IMR-90 (cell line): ENCODE measurements around the gene TMEM121B. TPM values are rescaled to one million over a fixed set of nuclear protein-coding genes. Genes with fewer than 3 reads are reported as not detected.

Experiments used
- ATAC-seq: fragments of 200-7000 bp; cut with Tn5 transposase; 2 replicates; pipeline ENCODE4 v1.9.1; 2020; ENCODE audit warnings: low read depth, mild to moderate bottlenecking, moderate library complexity
- BruUV-seq: library from RNA; stranded (reverse); fragments of 400-500 nt; replicated peaks from 2 replicates; lab custom pipeline; 2021; lab: Mats Ljungman, UMichigan
- CTCF ChIA-PET: fragments of 300-600 bp; formaldehyde crosslinking; extraction: SDS; loops from one replicate; lab custom pipeline; 2021; ENCODE audit warnings: antibody characterized with exemption; lab: Yijun Ruan, JAX
- POLR2A ChIA-PET: fragments of 300-600 bp; sonication (Branson Sonifier 250); formaldehyde crosslinking; loops from one replicate; lab custom pipeline; 2022; ENCODE audit warnings: antibody characterized with exemption; ENCODE audit not compliant: unreplicated experiment; lab: Charles Lee
- DNase-seq: peaks from one replicate; pipeline ENCODE4 v3.0.0; 2013
- H2AFZ ChIP-seq: replicated peaks from 2 replicates; pipeline ENCODE3; 2013; ENCODE audit warnings: low read length, mild to moderate bottlenecking; ENCODE audit not compliant: poor library complexity
- H2AK5ac ChIP-seq: 2 replicates; pipeline ENCODE4 v1.6.1; 2013; ENCODE audit warnings: low read depth, low read length, inconsistent platforms
- H2AK9ac ChIP-seq: replicated peaks from 2 replicates; pipeline ENCODE3; 2013; ENCODE audit warnings: mild to moderate bottlenecking, low read depth, low read length, moderate library complexity; ENCODE audit not compliant: poor library complexity
- H2BK120ac ChIP-seq: 2 replicates; pipeline ENCODE4 v1.6.1; 2013; ENCODE audit warnings: low read depth, low read length, inconsistent platforms
- H2BK15ac ChIP-seq: 3 replicates; pipeline ENCODE4 v1.6.1; 2013; ENCODE audit warnings: low read depth, low read length, inconsistent platforms
- H2BK20ac ChIP-seq: 2 replicates; pipeline ENCODE4 v1.6.1; 2013; ENCODE audit warnings: low read depth, mild to moderate bottlenecking, inconsistent platforms, low read length, moderate library complexity
- H2BK5ac ChIP-seq: 2 replicates; pipeline ENCODE4 v1.6.1; 2013; ENCODE audit warnings: mild to moderate bottlenecking, low read depth, low read length, inconsistent platforms; ENCODE audit not compliant: poor library complexity, severe bottlenecking
- H3K14ac ChIP-seq: replicated peaks from 2 replicates; pipeline ENCODE4 v1.6.1; 2013; ENCODE audit warnings: low read depth, low read length, inconsistent platforms
- H3K18ac ChIP-seq: 2 replicates; pipeline ENCODE4 v1.6.1; 2013; ENCODE audit warnings: low read depth, low read length, control low read depth
- H3K23ac ChIP-seq: 2 replicates; pipeline ENCODE4 v1.6.1; 2013; ENCODE audit warnings: low read depth, low read length, inconsistent platforms
- H3K27ac ChIP-seq: 2 replicates; pipeline ENCODE4 v1.5.1; 2013; ENCODE audit warnings: mild to moderate bottlenecking, control low read depth, low read length; ENCODE audit not compliant: insufficient read depth
- H3K27me3 ChIP-seq: 2 replicates; pipeline ENCODE4 v1.6.1; 2013; ENCODE audit warnings: low read length; ENCODE audit not compliant: control insufficient read depth, insufficient read depth
- H3K36me3 ChIP-seq: 2 replicates; pipeline ENCODE4 v1.6.1; 2013; ENCODE audit warnings: low read length, mixed read lengths; ENCODE audit not compliant: control insufficient read depth, insufficient read depth
- H3K4ac ChIP-seq: 2 replicates; pipeline ENCODE4 v1.6.1; 2013; ENCODE audit warnings: low read depth, low read length, inconsistent platforms
- H3K4me1 ChIP-seq: 2 replicates; pipeline ENCODE4 v1.6.1; 2013; ENCODE audit warnings: low read length, mixed read lengths; ENCODE audit not compliant: control insufficient read depth, insufficient read depth
- H3K4me2 ChIP-seq: 2 replicates; pipeline ENCODE4 v1.6.1; 2013; ENCODE audit warnings: low read depth, mild to moderate bottlenecking, control low read depth, low read length, moderate library complexity
- H3K4me3 ChIP-seq: 2 replicates; pipeline ENCODE4 v1.5.1; 2013; ENCODE audit warnings: low read depth, mild to moderate bottlenecking, control low read depth, low read length, moderate library complexity; ENCODE audit not compliant: insufficient read depth
- H3K56ac ChIP-seq: 2 replicates; pipeline ENCODE4 v1.6.1; 2013; ENCODE audit warnings: low read length, inconsistent platforms; ENCODE audit not compliant: insufficient read depth; ENCODE audit errors: extremely low read depth
- H3K79me1 ChIP-seq, 2 experiments: 2 replicates each; pipeline ENCODE4 v1.6.1; 2013; ENCODE audit warnings: low read length in 2 of 2, inconsistent platforms in 1 of 2, low read depth in 1 of 2
- H3K9ac ChIP-seq: 2 replicates; pipeline ENCODE4 v1.6.1; 2013; ENCODE audit warnings: low read depth, low read length, control low read depth
- H3K9me1 ChIP-seq: 2 replicates; pipeline ENCODE4 v1.6.1; 2013; ENCODE audit warnings: low read length, inconsistent platforms; ENCODE audit not compliant: insufficient read depth
- H3K9me3 ChIP-seq: 2 replicates; pipeline ENCODE4 v1.6.1; 2013; ENCODE audit warnings: low read length; ENCODE audit not compliant: control insufficient read depth, insufficient read depth
- H4K20me1 ChIP-seq: 2 replicates; pipeline ENCODE4 v1.6.1; 2013; ENCODE audit warnings: low read length, inconsistent platforms; ENCODE audit not compliant: insufficient read depth
- H4K5ac ChIP-seq: 2 replicates; pipeline ENCODE4 v1.6.1; 2013; ENCODE audit warnings: mild to moderate bottlenecking, low read depth, low read length, control low read depth
- H4K8ac ChIP-seq, 2 experiments: 2 replicates each; pipeline ENCODE4 v1.6.1; 2013; ENCODE audit warnings: low read depth in 2 of 2, low read length in 2 of 2, control low read depth in 1 of 2, inconsistent platforms in 1 of 2
- H4K91ac ChIP-seq: 2 replicates; pipeline ENCODE4 v1.6.1; 2013; ENCODE audit warnings: low read depth, low read length, inconsistent platforms; ENCODE audit not compliant: insufficient read depth
- CEBPB ChIP-seq: IDR thresholded peaks from 2 replicates; pipeline ENCODE4 v1.6.1; 2012; ENCODE audit warnings: low read depth, low read length, improper control_type of control experiment
- MAFK ChIP-seq: IDR thresholded peaks from 2 replicates; pipeline ENCODE4 v1.6.1; 2012; ENCODE audit warnings: low read depth, low read length, improper control_type of control experiment
- NFE2L2 ChIP-seq: fragments of 150-350 bp; IDR thresholded peaks from 2 replicates; pipeline ENCODE4 v1.6.1; 2016; ENCODE audit warnings: low read depth, mild to moderate bottlenecking, low read length
- RAD21 ChIP-seq: IDR thresholded peaks from 2 replicates; pipeline ENCODE4 v1.6.1; 2012; ENCODE audit warnings: low read length, improper control_type of control experiment
- WGBS, 2 experiments: methylation state at CpG; one replicate each; pipeline versions ENCODE4 v1.1.5 to v1.1.7; 2013; ENCODE audit warnings: missing lambda C conversion rate in 2 of 2; ENCODE audit not compliant: insufficient read length in 1 of 2; ENCODE audit errors: extremely low coverage in 2 of 2; 5-methylcytosine and 5-hydroxymethylcytosine counted together
- dilution Hi-C: fragments of 300-500 bp; cut with HindIII; formaldehyde crosslinking; loops from one replicate; pipeline ENCODE4 v1.14.3; 2018; ENCODE audit warnings: low sequenced_read_pairs; ENCODE audit not compliant: unreplicated experiment
- in situ Hi-C: fragments of 300-500 bp; cut with MboI; formaldehyde crosslinking; loops from 3 replicates; pipeline ENCODE4 v1.14.3; 2019; ENCODE audit warnings: low sequenced_read_pairs, inconsistent platforms, mixed read lengths
- intact Hi-C: fragments of 100-400 bp; cut with micrococcal nuclease; formaldehyde crosslinking; loops from 2 replicates; pipeline ENCODE4 v1.10.0; 2022
- polyA plus RNA-seq, 3 experiments: library from polyadenylated mRNA; depleted of rRNA; stranded (reverse); fragments of >200 nt; gene quantifications; 2 replicates each; pipeline ENCODE4 v1.2.3, GENCODE V29; 2012; ENCODE audit warnings: low replicate concordance in 1 of 3
- total RNA-seq: library from RNA; depleted of rRNA; stranded (reverse); fragments of >200 nt; gene quantifications from 2 replicates; pipeline ENCODE4 v1.2.3, GENCODE V29; 2012

TMEM121B gene
- total and polyA plus RNA-seq, 2 of the 4 experiments (the other 2 are of a cell fraction), result under 0.01 to 0.29 TPM

DNA sequence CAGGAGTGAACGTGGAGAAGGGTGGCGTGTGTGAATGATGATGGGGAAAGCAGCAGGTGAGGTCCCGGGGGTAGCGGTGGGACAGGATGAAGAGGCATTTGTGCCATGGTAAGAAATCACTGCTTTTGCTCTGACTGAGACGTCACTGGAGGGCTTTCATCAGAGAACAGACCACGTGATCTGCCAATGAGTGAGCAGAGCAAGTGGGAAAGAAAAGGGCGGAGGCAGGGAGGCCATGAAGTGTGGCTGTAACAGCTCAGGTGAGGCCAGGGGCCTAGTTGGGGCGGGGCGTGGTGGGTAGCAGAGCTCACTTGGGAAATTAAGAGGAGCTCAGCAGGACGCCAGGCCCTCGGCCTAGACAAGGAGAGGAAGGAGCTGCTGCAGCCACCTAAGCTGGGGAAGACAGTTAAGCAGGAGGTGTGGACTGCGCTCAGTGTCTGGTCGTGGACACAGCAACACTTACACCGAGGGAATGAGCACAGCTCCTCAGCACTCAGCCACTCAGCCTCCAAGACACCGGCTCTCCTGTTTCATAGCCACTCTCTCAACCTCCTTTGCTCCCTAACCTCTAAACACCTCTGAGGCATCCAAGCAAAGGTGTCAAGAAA lies 14.1 kb upstream of the TMEM121B start:
- TF ChIP-seq CEBPB (no peak), MAFK (no peak), RAD21 (no peak), NFE2L2 (no peak)
- DNase-seq (no peak), ATAC-seq (no peak)
- Histone ChIP-seq H3K9me1 (no peaks in the 10 kb centered on the region), H3K36me3 (peaks cover 14% of the 10 kb centered on the region), H2AFZ (peak overlapping the region; percentile 56), H2BK120ac (no peak overlapping the region), H3K14ac (no peak overlapping the region), H3K79me1 (no peaks in the 10 kb centered on the region), H3K56ac (no peak overlapping the region), H3K4me2 (no peak overlapping the region), H3K4me1 (no peaks in the 10 kb centered on the region), H3K4me3 (no peak overlapping the region), H3K9ac (no peak overlapping the region), H4K8ac (no peak overlapping the region), H3K4ac (no peak overlapping the region), H2AK5ac (no peak overlapping the region), H4K5ac (no peak overlapping the region), H2AK9ac (peak overlapping the region; percentile 24), H2BK15ac (no peak overlapping the region), H3K27me3 (no peaks in the 10 kb centered on the region), H2BK20ac (no peak overlapping the region), H4K91ac (no peak overlapping the region), H2BK5ac (no peak overlapping the region), H3K9me3 (no peaks in the 10 kb centered on the region), H3K18ac (no peak overlapping the region), H3K27ac (no peak overlapping the region), H4K20me1 (no peaks in the 10 kb centered on the region; the same call in 1 of the 2 replicates), H3K23ac (no peak overlapping the region)
- dilution Hi-C loops (no loop called here), intact Hi-C loops (no loop called here), in situ Hi-C loops (no loop called here)
- 73% methylated on average over 3 of the region's 15 CpGs; no CpG with 5 or more reads in 1 of the 2 experiments for WGBS, 2 experiments
- ChIA-PET POLR2A (interaction anchor here (0.7 kb wide), 1 partner anchor 40 kb away, joined by 4 read pairs; no protein-coding TSS in a partner anchor), CTCF (no interaction called here)
- no TSS peak for BruUV-seq
